HG02759 (cell line): ENCODE results near the gene IZUMO1.
"Not testable (repeated sequence)": the region's sequence is repeated elsewhere in the genome, so short reads cannot be mapped to it uniquely, and the experiment has no call there.

Experiments used
- ATAC-seq: cut with Tn5 transposase; IDR thresholded peaks from one replicate; pipeline ENCODE4 v1.9.1; 2021; ENCODE audit warnings: mild to moderate bottlenecking, moderate library complexity; ENCODE audit not compliant: unreplicated experiment

IZUMO1 gene

GRCh38 chr19:48746738-48747575 lies at the start of gene IZUMO1:
IZUMO1 (minus strand) TSS chr19:48746909; CDS start chr19:48745859, 1,050 bp downstream.
- no peak for ATAC-seq

GRCh38 chr19:48795685-48796070 lies 49.0 kb upstream of the IZUMO1 start:
- no peak for ATAC-seq

DNA sequence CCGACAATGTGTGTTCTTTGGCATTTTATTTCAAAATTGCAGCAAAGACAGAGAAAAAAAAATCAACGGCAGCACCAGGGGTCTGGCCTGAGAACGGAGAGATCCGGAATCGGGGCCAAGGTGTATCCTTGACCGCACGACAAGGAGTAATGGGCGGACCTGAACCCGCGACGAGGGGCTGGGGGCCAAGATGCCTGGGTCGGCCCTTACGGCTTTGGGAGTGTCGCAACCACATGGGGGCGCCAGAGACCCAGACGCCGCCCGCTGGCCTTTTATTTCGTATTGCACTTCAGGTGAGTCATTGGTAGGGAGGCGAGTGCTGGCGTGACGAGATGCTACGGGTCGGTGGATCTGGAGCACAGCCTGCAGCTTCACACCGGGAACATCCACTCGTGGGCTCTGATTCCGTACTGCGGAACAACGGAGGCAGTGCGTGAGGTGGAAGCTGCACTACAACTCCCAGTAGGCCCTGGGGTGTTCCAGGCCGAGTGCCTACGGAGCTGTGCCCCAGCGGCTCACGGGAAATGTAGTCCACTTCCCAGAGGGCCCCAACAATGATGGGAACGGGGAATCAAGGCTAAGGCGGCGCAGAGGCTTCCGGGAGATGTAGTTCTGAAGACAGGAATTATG lies 48.5 kb upstream of the IZUMO1 start:
- ATAC-seq, result peak; percentile 73

DNA sequence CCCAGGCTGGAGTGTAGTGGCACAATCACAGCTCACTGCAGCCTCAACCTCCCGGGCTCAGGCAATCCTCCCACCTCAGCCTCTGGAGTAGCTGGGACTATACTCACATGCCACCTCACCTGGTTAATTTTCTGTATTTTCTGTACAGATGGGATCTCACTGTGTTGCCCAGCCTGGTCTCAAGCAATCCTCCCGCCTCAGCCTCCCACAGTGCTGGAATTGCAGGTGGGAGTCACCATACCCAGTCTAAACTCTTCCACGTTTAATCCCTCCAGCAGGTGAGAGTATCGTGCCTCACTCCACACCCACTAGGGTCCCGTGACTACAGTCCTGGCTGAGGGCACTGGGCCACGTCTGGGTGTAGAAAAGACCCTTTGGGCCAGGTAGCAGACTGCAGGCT lies 47.6 kb upstream of the IZUMO1 start:
- ATAC-seq, result no peak

GRCh38 chr19:48793271-48793670 lies 46.6 kb upstream of the IZUMO1 start:
- no peak for ATAC-seq

- not testable (repeated sequence) for ATAC-seq
Measured at GRCh38 chr19:48787331-48787730, 40.6 kb upstream of the IZUMO1 start.

DNA sequence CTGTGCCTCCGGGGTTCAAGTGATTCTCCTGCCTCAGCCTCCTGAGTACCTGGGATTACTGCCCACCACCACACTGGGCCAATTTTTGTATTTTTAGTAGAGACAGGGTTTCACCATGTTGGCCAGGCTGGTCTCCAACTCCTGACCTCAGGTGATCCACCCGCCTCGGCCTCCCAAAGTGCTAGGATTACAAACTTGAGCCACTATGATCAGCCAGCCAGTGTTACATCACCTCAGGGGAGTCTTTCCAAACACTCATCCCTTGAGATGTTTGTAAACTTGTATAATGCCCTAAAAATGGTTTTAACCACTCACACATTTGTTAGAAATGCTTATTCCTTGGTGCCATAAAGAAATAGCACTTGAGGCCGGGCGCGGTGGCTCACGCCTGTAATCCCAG lies 39.7 kb upstream of the IZUMO1 start:
- ATAC-seq, result not testable (repeated sequence)

DNA sequence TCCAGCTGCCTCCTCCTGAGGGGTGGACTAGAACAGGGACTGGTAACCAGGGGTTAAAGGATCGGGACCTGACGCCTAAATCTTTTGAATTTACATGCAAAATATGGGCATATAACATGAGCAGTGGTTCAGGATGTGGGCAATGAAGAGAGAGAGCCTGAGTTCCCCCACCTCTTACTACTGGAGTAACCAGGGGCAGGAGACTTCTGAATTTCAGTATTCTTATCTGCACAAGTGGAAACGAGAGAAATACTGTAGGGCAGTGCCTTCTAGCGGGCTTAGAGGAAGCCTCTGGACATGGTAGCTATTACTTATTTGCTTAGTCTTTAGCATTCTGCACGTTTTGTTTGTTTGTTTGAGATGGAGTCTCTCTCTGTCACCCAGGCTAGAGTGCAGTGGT lies 37.8 kb upstream of the IZUMO1 start:
- no peak for ATAC-seq

DNA sequence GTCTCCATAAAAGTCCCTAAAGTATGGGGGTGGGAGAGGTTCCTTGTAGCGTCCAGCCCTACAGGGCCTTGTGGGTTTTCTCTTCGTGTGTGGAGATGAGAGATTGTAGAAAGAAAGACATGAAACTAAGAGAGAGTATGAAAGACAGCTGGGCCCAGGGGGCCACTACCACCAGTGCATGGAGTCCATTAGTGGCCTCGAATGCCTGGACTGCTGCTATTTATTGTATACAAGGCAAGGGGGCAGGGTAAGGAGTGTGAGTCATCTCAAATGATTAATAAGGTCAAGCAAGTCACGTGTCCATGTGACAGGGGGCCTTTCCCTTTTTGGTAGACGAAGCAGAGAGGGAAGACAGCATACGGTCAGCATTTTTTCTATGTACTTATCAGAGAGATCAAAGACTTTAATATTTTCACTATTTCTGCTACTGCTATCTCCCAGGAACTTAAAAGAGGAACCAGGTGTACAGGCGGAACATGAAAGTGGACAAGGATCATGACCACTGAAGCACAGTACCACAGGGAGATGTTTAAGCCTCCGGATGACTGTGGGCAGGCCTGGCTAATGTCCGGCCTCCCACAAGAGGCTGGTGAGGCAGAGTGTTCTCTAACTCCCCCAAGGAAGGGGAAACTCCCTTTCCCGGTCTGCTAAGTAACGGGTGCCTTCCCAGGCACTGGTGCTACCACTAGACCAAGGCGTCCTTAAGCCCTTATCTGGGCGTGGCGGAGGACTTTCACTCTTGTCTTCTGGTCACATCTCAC lies 34.1 kb upstream of the IZUMO1 start:
- no peak for ATAC-seq

DNA sequence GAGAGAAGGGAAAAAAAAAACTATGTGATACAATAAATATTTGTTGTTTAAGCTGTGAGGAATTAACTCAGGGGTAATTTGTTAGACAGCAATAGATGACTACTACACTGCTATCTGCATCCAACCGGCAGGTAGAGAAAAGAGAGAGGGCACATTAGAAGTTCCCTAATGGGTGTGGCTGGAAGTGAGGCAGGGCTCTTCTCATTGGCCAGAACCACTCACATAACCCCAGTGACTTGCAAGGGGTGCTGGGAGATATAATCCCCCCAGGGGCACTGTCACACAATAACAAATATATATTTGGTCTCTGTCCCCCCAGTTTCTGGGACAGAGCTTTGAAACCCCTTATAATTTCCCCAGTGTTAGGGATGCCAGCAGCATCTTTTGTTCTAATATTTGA lies 32.9 kb upstream of the IZUMO1 start:
- ATAC-seq, result no peak

DNA sequence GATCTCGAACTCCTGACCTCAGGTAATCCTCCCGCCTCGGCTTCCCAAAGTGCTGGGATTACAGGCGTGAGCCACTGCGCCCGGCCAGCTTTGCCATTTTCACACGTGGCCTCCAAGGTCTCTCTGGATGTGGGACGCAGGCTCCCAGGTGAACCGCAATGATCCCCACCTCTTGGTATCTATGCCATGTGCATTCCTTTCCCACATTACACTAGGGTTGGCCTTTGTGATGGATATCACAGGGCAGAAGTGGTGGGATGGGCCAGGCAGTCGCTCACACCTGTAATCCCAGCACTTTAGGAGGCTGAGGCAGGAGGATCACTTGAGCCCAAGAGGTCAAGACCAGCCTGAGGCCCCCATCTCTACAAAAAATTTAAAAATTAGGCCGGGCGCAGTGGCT lies 31.0 kb upstream of the IZUMO1 start:
- no peak for ATAC-seq

- ATAC-seq, result no peak
Measured at GRCh38 chr19:48777139-48777538, 30.4 kb upstream of the IZUMO1 start.

GRCh38 chr19:48772503-48772953 lies 25.8 kb upstream of the IZUMO1 start:
- ATAC-seq, result no peak

- no peak for ATAC-seq
Measured at GRCh38 chr19:48770734-48771472, 24.2 kb upstream of the IZUMO1 start.

- no peak for ATAC-seq
Measured at GRCh38 chr19:48770266-48770665, 23.6 kb upstream of the IZUMO1 start.

GRCh38 chr19:48768994-48769713 lies 22.4 kb upstream of the IZUMO1 start:
- no peak for ATAC-seq

- ATAC-seq, result not testable (repeated sequence)
Measured at GRCh38 chr19:48768171-48768753, 21.6 kb upstream of the IZUMO1 start.

GRCh38 chr19:48765816-48766215 lies 19.1 kb upstream of the IZUMO1 start:
- not testable (repeated sequence) for ATAC-seq

GRCh38 chr19:48760504-48761205 lies 13.9 kb upstream of the IZUMO1 start:
- ATAC-seq, result no peak
